Measurements from ENCODE around the gene KRT5.
"Not testable (repeated sequence)": the region's sequence is repeated elsewhere in the genome, so short reads cannot be mapped to it uniquely, and the experiment has no call there.

The KRT5 gene

GRCh38 chr12:52517005-52517835 is 3.0 kb downstream of the KRT5 start:
- Histone ChIP-seq H3K36me3 (ENCODE audit: control insufficient read depth, insufficient read depth, low read length) (no peaks in the 10 kb centered on the region), H3K4me1 (ENCODE audit: control insufficient read depth, insufficient read depth, low read length) (peaks cover 11% of the 10 kb centered on the region), H3K9ac (ENCODE audit: low read length) (no peak overlapping the region), H3K4me3 (ENCODE audit: low read length) (no peak overlapping the region), H3K27me3 (ENCODE audit: control insufficient read depth, insufficient read depth, low read length) (peaks cover 12% of the 10 kb centered on the region), H3K9me3 (ENCODE audit: control insufficient read depth, low read length) (no peaks in the 10 kb centered on the region)

- Histone ChIP-seq H3K9ac (ENCODE audit: low read length) (no peak overlapping the region), H3K4me1 (ENCODE audit: control insufficient read depth, insufficient read depth, low read length) (peaks cover 3% of the 10 kb centered on the region), H3K36me3 (ENCODE audit: control insufficient read depth, insufficient read depth, low read length) (no peaks in the 10 kb centered on the region), H3K4me3 (ENCODE audit: low read length) (no peak overlapping the region), H3K27me3 (ENCODE audit: control insufficient read depth, insufficient read depth, low read length) (peaks cover 3% of the 10 kb centered on the region), H3K9me3 (ENCODE audit: control insufficient read depth, low read length) (no peaks in the 10 kb centered on the region)
Observed at GRCh38 chr12:52515927-52516831, 4.0 kb downstream of the KRT5 start.

GRCh38 chr12:52515319-52515646 is 4.9 kb downstream of the KRT5 start:
- no peaks in the 10 kb centered on the region for H3K36me3 ChIP-seq (ENCODE audit: control insufficient read depth, insufficient read depth, low read length)
- no peaks in the 10 kb centered on the region for H3K9me3 ChIP-seq (ENCODE audit: control insufficient read depth, low read length)
- H3K4me1 ChIP-seq (ENCODE audit: control insufficient read depth, insufficient read depth, low read length): no peaks in the 10 kb centered on the region
- no peak overlapping the region for H3K4me3 ChIP-seq (ENCODE audit: low read length)
- H3K9ac ChIP-seq (ENCODE audit: low read length): no peak overlapping the region
- H3K27me3 ChIP-seq (ENCODE audit: control insufficient read depth, insufficient read depth, low read length): peaks cover 3% of the 10 kb centered on the region

GRCh38 chr12:52514471-52515318 is 5.5 kb downstream of the KRT5 start:
- no peak overlapping the region for H3K9ac ChIP-seq (ENCODE audit: low read length)
- H3K4me3 ChIP-seq (ENCODE audit: low read length): no peak overlapping the region

GRCh38 chr12:52513736-52514135 is 6.5 kb downstream of the KRT5 start:
- Histone ChIP-seq H3K4me3 (ENCODE audit: low read length) (no peak overlapping the region), H3K9me3 (ENCODE audit: control insufficient read depth, low read length) (no peaks in the 10 kb centered on the region)

More at GRCh38 chr12:52514471-52515318, 5.5 kb downstream of the KRT5 start:
- Histone ChIP-seq H3K9me3 (ENCODE audit: control insufficient read depth, low read length) (no peaks in the 10 kb centered on the region), H3K27me3 (ENCODE audit: control insufficient read depth, insufficient read depth, low read length) (peaks cover 3% of the 10 kb centered on the region), H3K4me1 (ENCODE audit: control insufficient read depth, insufficient read depth, low read length) (no peaks in the 10 kb centered on the region), H3K36me3 (ENCODE audit: control insufficient read depth, insufficient read depth, low read length) (no peaks in the 10 kb centered on the region)

GRCh38 chr12:52508211-52508610 is 12.0 kb downstream of the KRT5 start:
- Histone ChIP-seq H3K36me3 (ENCODE audit: control insufficient read depth, insufficient read depth, low read length) (no peaks in the 10 kb centered on the region), H3K4me1 (ENCODE audit: control insufficient read depth, insufficient read depth, low read length) (no peaks in the 10 kb centered on the region), H3K9me3 (ENCODE audit: control insufficient read depth, low read length) (no peaks in the 10 kb centered on the region), H3K4me3 (ENCODE audit: low read length) (no peak overlapping the region), H3K27me3 (ENCODE audit: control insufficient read depth, insufficient read depth, low read length) (no peaks in the 10 kb centered on the region), H3K9ac (ENCODE audit: low read length) (no peak overlapping the region)

More at GRCh38 chr12:52513736-52514135, 6.5 kb downstream of the KRT5 start:
- H3K36me3 ChIP-seq (ENCODE audit: control insufficient read depth, insufficient read depth, low read length): no peaks in the 10 kb centered on the region
- no peak overlapping the region for H3K9ac ChIP-seq (ENCODE audit: low read length)
- H3K4me1 ChIP-seq (ENCODE audit: control insufficient read depth, insufficient read depth, low read length): no peaks in the 10 kb centered on the region
- H3K27me3 ChIP-seq (ENCODE audit: control insufficient read depth, insufficient read depth, low read length): peaks cover 3% of the 10 kb centered on the region

GRCh38 chr12:52506858-52507715 is 13.1 kb downstream of the KRT5 start:
- Histone ChIP-seq H3K4me3 (ENCODE audit: low read length) (no peak overlapping the region), H3K4me1 (ENCODE audit: control insufficient read depth, insufficient read depth, low read length) (no peaks in the 10 kb centered on the region), H3K9me3 (ENCODE audit: control insufficient read depth, low read length) (no peaks in the 10 kb centered on the region), H3K36me3 (ENCODE audit: control insufficient read depth, insufficient read depth, low read length) (no peaks in the 10 kb centered on the region), H3K27me3 (ENCODE audit: control insufficient read depth, insufficient read depth, low read length) (no peaks in the 10 kb centered on the region), H3K9ac (ENCODE audit: low read length) (no peak overlapping the region)

- Histone ChIP-seq H3K36me3 (ENCODE audit: control insufficient read depth, insufficient read depth, low read length) (no peaks in the 10 kb centered on the region), H3K4me1 (ENCODE audit: control insufficient read depth, insufficient read depth, low read length) (no peaks in the 10 kb centered on the region), H3K27me3 (ENCODE audit: control insufficient read depth, insufficient read depth, low read length) (no peaks in the 10 kb centered on the region), H3K4me3 (ENCODE audit: low read length) (no peak overlapping the region), H3K9me3 (ENCODE audit: control insufficient read depth, low read length) (no peaks in the 10 kb centered on the region), H3K9ac (ENCODE audit: low read length) (no peak overlapping the region)
Observed at GRCh38 chr12:52502877-52503276, 17.3 kb downstream of the KRT5 start.

- no peak overlapping the region for H3K4me3 ChIP-seq (ENCODE audit: low read length)
- no peaks in the 10 kb centered on the region for H3K36me3 ChIP-seq (ENCODE audit: control insufficient read depth, insufficient read depth, low read length)
- no peaks in the 10 kb centered on the region for H3K4me1 ChIP-seq (ENCODE audit: control insufficient read depth, insufficient read depth, low read length)
- H3K9ac ChIP-seq (ENCODE audit: low read length): no peak overlapping the region
- no peaks in the 10 kb centered on the region for H3K9me3 ChIP-seq (ENCODE audit: control insufficient read depth, low read length)
- H3K27me3 ChIP-seq (ENCODE audit: control insufficient read depth, insufficient read depth, low read length): no peaks in the 10 kb centered on the region
Observed at GRCh38 chr12:52501490-52501889, 18.7 kb downstream of the KRT5 start.

GRCh38 chr12:52500574-52500973 is 19.6 kb downstream of the KRT5 start:
- H3K9me3 ChIP-seq (ENCODE audit: control insufficient read depth, low read length): not testable (repeated sequence)

More at GRCh38 chr12:52500574-52500973, 19.6 kb downstream of the KRT5 start:
- H3K9ac ChIP-seq (ENCODE audit: low read length); H3K27me3 ChIP-seq (ENCODE audit: control insufficient read depth, insufficient read depth, low read length); H3K4me3 ChIP-seq (ENCODE audit: low read length); H3K4me1 ChIP-seq (ENCODE audit: control insufficient read depth, insufficient read depth, low read length); H3K36me3 ChIP-seq (ENCODE audit: control insufficient read depth, insufficient read depth, low read length): not testable (repeated sequence)

Measured in mucosa of stomach (tissue), 1 donor.